Prostate gland (tissue), 2 donors: ENCODE results near the gene ATP6V0B.

Experiments used
- POLR2AphosphoS5 ChIP-seq: sonication (generic); formaldehyde crosslinking; IDR thresholded peaks from one replicate; pipeline ENCODE4 v1.6.1; 2017; ENCODE audit warnings: antibody characterized with exemption
- TF ChIP-seq, protein P1 (sequence below), 4 experiments: fragments of 200-600 bp in 2 of 4; fragments of 450-650 bp in 2 of 4; sonication (generic) in 2 of 4; IDR thresholded peaks; 1 replicate in 3 of 4; 2 replicates in 1 of 4; pipeline ENCODE4 v1.5.1; 2016 to 2019; ENCODE audit warnings: antibody characterized with exemption in 4 of 4, mild to moderate bottlenecking in 2 of 4, moderate library complexity in 2 of 4

DNA sequence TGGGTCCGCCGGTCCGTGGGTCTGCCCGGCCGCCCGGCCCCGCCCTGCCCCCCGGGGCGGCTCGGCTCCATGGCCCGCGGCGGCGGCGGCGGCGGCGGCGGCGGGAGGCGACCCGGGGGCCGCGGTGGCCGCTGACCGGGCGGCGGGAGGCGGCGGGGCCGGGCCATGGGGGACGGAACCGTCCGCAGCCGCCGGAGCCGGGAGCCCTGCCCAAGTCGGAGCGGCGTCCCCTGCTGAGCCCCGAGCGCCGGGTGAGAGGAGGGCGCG, 4.4 kb downstream of the ATP6V0B start:
- no peak for TF ChIP-seq POLR2AphosphoS5
- TF ChIP-seq, protein P1, sequence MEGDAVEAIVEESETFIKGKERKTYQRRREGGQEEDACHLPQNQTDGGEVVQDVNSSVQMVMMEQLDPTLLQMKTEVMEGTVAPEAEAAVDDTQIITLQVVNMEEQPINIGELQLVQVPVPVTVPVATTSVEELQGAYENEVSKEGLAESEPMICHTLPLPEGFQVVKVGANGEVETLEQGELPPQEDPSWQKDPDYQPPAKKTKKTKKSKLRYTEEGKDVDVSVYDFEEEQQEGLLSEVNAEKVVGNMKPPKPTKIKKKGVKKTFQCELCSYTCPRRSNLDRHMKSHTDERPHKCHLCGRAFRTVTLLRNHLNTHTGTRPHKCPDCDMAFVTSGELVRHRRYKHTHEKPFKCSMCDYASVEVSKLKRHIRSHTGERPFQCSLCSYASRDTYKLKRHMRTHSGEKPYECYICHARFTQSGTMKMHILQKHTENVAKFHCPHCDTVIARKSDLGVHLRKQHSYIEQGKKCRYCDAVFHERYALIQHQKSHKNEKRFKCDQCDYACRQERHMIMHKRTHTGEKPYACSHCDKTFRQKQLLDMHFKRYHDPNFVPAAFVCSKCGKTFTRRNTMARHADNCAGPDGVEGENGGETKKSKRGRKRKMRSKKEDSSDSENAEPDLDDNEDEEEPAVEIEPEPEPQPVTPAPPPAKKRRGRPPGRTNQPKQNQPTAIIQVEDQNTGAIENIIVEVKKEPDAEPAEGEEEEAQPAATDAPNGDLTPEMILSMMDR (IDR thresholded peaks at IDR 0.05), result no peak
